ENCODE measurements around the gene TNFRSF8.
"Not testable (repeated sequence)": the region's sequence is repeated elsewhere in the genome, so short reads cannot be mapped to it uniquely, and the experiment has no call there.

The TNFRSF8 gene

GRCh38 chr1:12028248-12028647 is 34.9 kb upstream of the TNFRSF8 start:
- H3K4me1 ChIP-seq (ENCODE audit: control insufficient read depth in 2 of 2, insufficient read depth in 2 of 2, low read length in 2 of 2) = no peaks in the 10 kb centered on the region
- no peaks in the 10 kb centered on the region for H3K9me3 ChIP-seq (ENCODE audit: control insufficient read depth in 2 of 2, low read length in 2 of 2)
- H3K4me3 ChIP-seq (ENCODE audit: low read length in 2 of 2) = no peak overlapping the region
- H3K27ac ChIP-seq (ENCODE audit: low read depth in 2 of 2, low read length in 2 of 2) = no peak overlapping the region
- no peak overlapping the region for H3K9ac ChIP-seq (ENCODE audit: low read depth in 1 of 2, low read length in 2 of 2)
- H3K36me3 ChIP-seq (ENCODE audit: control insufficient read depth in 2 of 2, insufficient read depth in 2 of 2, low read length in 2 of 2) = peaks cover 21 to 26% of the 10 kb centered on the region in 2 donors
- no peaks in the 10 kb centered on the region for H3K27me3 ChIP-seq (ENCODE audit: control insufficient read depth in 2 of 2, insufficient read depth in 2 of 2, low read length in 2 of 2)

- Histone ChIP-seq H3K36me3 (ENCODE audit: control insufficient read depth in 2 of 2, insufficient read depth in 2 of 2, low read length in 2 of 2) (peaks cover 19 to 24% of the 10 kb centered on the region in 2 donors), H3K27me3 (ENCODE audit: control insufficient read depth in 2 of 2, insufficient read depth in 2 of 2, low read length in 2 of 2) (no peaks in the 10 kb centered on the region), H3K4me3 (ENCODE audit: low read length in 2 of 2) (no peak overlapping the region), H3K9ac (ENCODE audit: low read depth in 1 of 2, low read length in 2 of 2) (no peak overlapping the region), H3K9me3 (ENCODE audit: control insufficient read depth in 2 of 2, low read length in 2 of 2) (no peaks in the 10 kb centered on the region), H3K4me1 (ENCODE audit: control insufficient read depth in 2 of 2, insufficient read depth in 2 of 2, low read length in 2 of 2) (no peaks in the 10 kb centered on the region), H3K27ac (ENCODE audit: low read depth in 2 of 2, low read length in 2 of 2) (no peak overlapping the region)
Measured at GRCh38 chr1:12028957-12029511, 34.1 kb upstream of the TNFRSF8 start.

GRCh38 chr1:12029720-12030339 is 33.3 kb upstream of the TNFRSF8 start:
- Histone ChIP-seq H3K4me1 (ENCODE audit: control insufficient read depth in 2 of 2, insufficient read depth in 2 of 2, low read length in 2 of 2) (no peaks in the 10 kb centered on the region), H3K27ac (ENCODE audit: low read depth in 2 of 2, low read length in 2 of 2) (no peak overlapping the region), H3K9me3 (ENCODE audit: control insufficient read depth in 2 of 2, low read length in 2 of 2) (no peaks in the 10 kb centered on the region), H3K4me3 (ENCODE audit: low read length in 2 of 2) (no peak overlapping the region), H3K9ac (ENCODE audit: low read depth in 1 of 2, low read length in 2 of 2) (no peak overlapping the region), H3K36me3 (ENCODE audit: control insufficient read depth in 2 of 2, insufficient read depth in 2 of 2, low read length in 2 of 2) (peaks cover 17 to 22% of the 10 kb centered on the region in 2 donors), H3K27me3 (ENCODE audit: control insufficient read depth in 2 of 2, insufficient read depth in 2 of 2, low read length in 2 of 2) (no peaks in the 10 kb centered on the region)

GRCh38 chr1:12031039-12031980 is 31.8 kb upstream of the TNFRSF8 start:
- H3K9ac ChIP-seq (ENCODE audit: low read depth in 1 of 2, low read length in 2 of 2) = no peak overlapping the region
- no peaks in the 10 kb centered on the region for H3K4me1 ChIP-seq (ENCODE audit: control insufficient read depth in 2 of 2, insufficient read depth in 2 of 2, low read length in 2 of 2)
- H3K4me3 ChIP-seq (ENCODE audit: low read length in 2 of 2) = no peak overlapping the region
- H3K9me3 ChIP-seq (ENCODE audit: control insufficient read depth in 2 of 2, low read length in 2 of 2) = no peaks in the 10 kb centered on the region
- H3K27me3 ChIP-seq (ENCODE audit: control insufficient read depth in 2 of 2, insufficient read depth in 2 of 2, low read length in 2 of 2) = no peaks in the 10 kb centered on the region
- no peak overlapping the region for H3K27ac ChIP-seq (ENCODE audit: low read depth in 2 of 2, low read length in 2 of 2)
- peaks cover 14% of the 10 kb centered on the region in 2 donors for H3K36me3 ChIP-seq (ENCODE audit: control insufficient read depth in 2 of 2, insufficient read depth in 2 of 2, low read length in 2 of 2)

- no peaks in the 10 kb centered on the region for H3K9me3 ChIP-seq (ENCODE audit: control insufficient read depth in 2 of 2, low read length in 2 of 2)
Measured at GRCh38 chr1:12032161-12032621, 30.9 kb upstream of the TNFRSF8 start.

GRCh38 chr1:12033441-12033840 is 29.7 kb upstream of the TNFRSF8 start:
- not testable (repeated sequence) for H3K36me3 ChIP-seq (ENCODE audit: control insufficient read depth in 2 of 2, insufficient read depth in 2 of 2, low read length in 2 of 2); H3K27me3 ChIP-seq (ENCODE audit: control insufficient read depth in 2 of 2, insufficient read depth in 2 of 2, low read length in 2 of 2); H3K4me1 ChIP-seq (ENCODE audit: control insufficient read depth in 2 of 2, insufficient read depth in 2 of 2, low read length in 2 of 2); H3K4me3 ChIP-seq (ENCODE audit: low read length in 2 of 2); H3K9me3 ChIP-seq (ENCODE audit: control insufficient read depth in 2 of 2, low read length in 2 of 2); H3K27ac ChIP-seq (ENCODE audit: low read depth in 2 of 2, low read length in 2 of 2); H3K9ac ChIP-seq (ENCODE audit: low read depth in 1 of 2, low read length in 2 of 2)

More at GRCh38 chr1:12032161-12032621, 30.9 kb upstream of the TNFRSF8 start:
- Histone ChIP-seq H3K27ac (ENCODE audit: low read depth in 2 of 2, low read length in 2 of 2) (no peak overlapping the region), H3K4me1 (ENCODE audit: control insufficient read depth in 2 of 2, insufficient read depth in 2 of 2, low read length in 2 of 2) (no peaks in the 10 kb centered on the region), H3K9ac (ENCODE audit: low read depth in 1 of 2, low read length in 2 of 2) (no peak overlapping the region), H3K27me3 (ENCODE audit: control insufficient read depth in 2 of 2, insufficient read depth in 2 of 2, low read length in 2 of 2) (no peaks in the 10 kb centered on the region), H3K36me3 (ENCODE audit: control insufficient read depth in 2 of 2, insufficient read depth in 2 of 2, low read length in 2 of 2) (peaks cover 8 to 10% of the 10 kb centered on the region in 2 donors), H3K4me3 (ENCODE audit: low read length in 2 of 2) (no peak overlapping the region)

- no peak overlapping the region for H3K27ac ChIP-seq (ENCODE audit: low read depth in 2 of 2, low read length in 2 of 2)
- no peaks in the 10 kb centered on the region for H3K27me3 ChIP-seq (ENCODE audit: control insufficient read depth in 2 of 2, insufficient read depth in 2 of 2, low read length in 2 of 2)
- no peaks in the 10 kb centered on the region for H3K4me1 ChIP-seq (ENCODE audit: control insufficient read depth in 2 of 2, insufficient read depth in 2 of 2, low read length in 2 of 2)
- no peak overlapping the region for H3K4me3 ChIP-seq (ENCODE audit: low read length in 2 of 2)
- peaks cover 2 to 7% of the 10 kb centered on the region in 2 donors for H3K36me3 ChIP-seq (ENCODE audit: control insufficient read depth in 2 of 2, insufficient read depth in 2 of 2, low read length in 2 of 2)
- no peak overlapping the region for H3K9ac ChIP-seq (ENCODE audit: low read depth in 1 of 2, low read length in 2 of 2)
- no peaks in the 10 kb centered on the region for H3K9me3 ChIP-seq (ENCODE audit: control insufficient read depth in 2 of 2, low read length in 2 of 2)
Measured at GRCh38 chr1:12034381-12034801, 28.7 kb upstream of the TNFRSF8 start.

GRCh38 chr1:12035312-12035711 is 27.8 kb upstream of the TNFRSF8 start:
- no peak overlapping the region for H3K9ac ChIP-seq (ENCODE audit: low read depth in 1 of 2, low read length in 2 of 2)
- peaks cover 2 to 7% of the 10 kb centered on the region in 2 donors for H3K36me3 ChIP-seq (ENCODE audit: control insufficient read depth in 2 of 2, insufficient read depth in 2 of 2, low read length in 2 of 2)
- H3K27me3 ChIP-seq (ENCODE audit: control insufficient read depth in 2 of 2, insufficient read depth in 2 of 2, low read length in 2 of 2) = no peaks in the 10 kb centered on the region
- H3K4me1 ChIP-seq (ENCODE audit: control insufficient read depth in 2 of 2, insufficient read depth in 2 of 2, low read length in 2 of 2) = no peaks in the 10 kb centered on the region
- H3K4me3 ChIP-seq (ENCODE audit: low read length in 2 of 2) = no peak overlapping the region
- H3K9me3 ChIP-seq (ENCODE audit: control insufficient read depth in 2 of 2, low read length in 2 of 2) = no peaks in the 10 kb centered on the region
- no peak overlapping the region for H3K27ac ChIP-seq (ENCODE audit: low read depth in 2 of 2, low read length in 2 of 2)

GRCh38 chr1:12037486-12038355 is 25.4 kb upstream of the TNFRSF8 start:
- no peak overlapping the region for H3K9ac ChIP-seq (ENCODE audit: low read depth in 1 of 2, low read length in 2 of 2)
- H3K4me3 ChIP-seq (ENCODE audit: low read length in 2 of 2) = no peak overlapping the region
- no peak overlapping the region for H3K27ac ChIP-seq (ENCODE audit: low read depth in 2 of 2, low read length in 2 of 2)
- no peaks in the 10 kb centered on the region for H3K4me1 ChIP-seq (ENCODE audit: control insufficient read depth in 2 of 2, insufficient read depth in 2 of 2, low read length in 2 of 2)
- no peaks in the 10 kb centered on the region for H3K9me3 ChIP-seq (ENCODE audit: control insufficient read depth in 2 of 2, low read length in 2 of 2)
- no peaks in the 10 kb centered on the region for H3K36me3 ChIP-seq (ENCODE audit: control insufficient read depth in 2 of 2, insufficient read depth in 2 of 2, low read length in 2 of 2)
- no peaks in the 10 kb centered on the region for H3K27me3 ChIP-seq (ENCODE audit: control insufficient read depth in 2 of 2, insufficient read depth in 2 of 2, low read length in 2 of 2)

Measured in mucosa of rectum (tissue), 2 donors.